ENCODE measurements around the gene GUK1.

DNA sequence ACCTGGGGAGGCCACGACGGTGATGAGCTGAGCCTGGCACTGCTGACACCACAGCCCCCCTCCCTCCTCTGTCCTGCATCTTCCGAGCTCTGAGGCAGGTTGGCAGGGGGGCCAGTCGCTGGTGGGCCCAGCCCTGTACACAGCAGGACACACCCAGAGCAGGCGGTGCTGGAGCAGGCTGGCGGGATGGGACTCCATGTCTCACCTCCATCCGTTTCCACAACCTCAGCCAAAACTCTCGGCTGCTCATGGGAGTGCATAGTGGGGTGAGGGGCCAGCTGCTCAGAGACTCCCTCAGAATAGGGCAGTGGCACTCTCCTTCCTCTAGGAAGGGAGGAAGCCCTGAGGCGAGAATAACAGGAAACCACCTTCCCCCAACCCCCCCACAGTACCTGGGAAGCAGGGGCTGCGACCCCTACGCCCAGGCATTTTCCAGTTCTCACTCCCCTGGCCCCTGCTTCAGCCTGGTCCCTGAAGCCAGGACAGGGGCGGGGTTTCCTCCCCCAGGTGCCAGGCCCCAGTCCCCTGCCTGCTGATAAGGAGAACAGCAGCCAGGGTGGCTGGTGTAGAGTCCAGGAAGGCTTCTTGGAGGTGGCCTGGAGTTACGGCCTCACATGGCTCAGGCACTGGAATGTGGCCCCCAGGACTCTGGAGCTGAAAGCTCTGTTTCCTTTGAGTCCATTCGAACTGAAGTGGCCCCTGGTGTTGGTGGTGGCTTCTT, 22.4 kb downstream of the GUK1 start:
- TF ChIP-seq CTCF (IDR thresholded peaks at IDR 0.05; ENCODE audit: low read depth, low read length) (no peak), MYC (IDR thresholded peaks at IDR 0.05; ENCODE audit: low read depth, low read length) (no peak), POLR2A (IDR thresholded peaks at IDR 0.05; ENCODE audit: extremely low read depth, insufficient read length) (no peak), MAX (IDR thresholded peaks at IDR 0.05; ENCODE audit: low read depth, low read length) (no peak)
